ENCODE results near the gene HOXC5. TPM values are rescaled to one million over a fixed set of nuclear protein-coding genes. Genes with fewer than 3 reads are reported as not detected.

Gene HOXC5
- total RNA-seq, 2 experiments from 2014 or later: not detected

DNA sequence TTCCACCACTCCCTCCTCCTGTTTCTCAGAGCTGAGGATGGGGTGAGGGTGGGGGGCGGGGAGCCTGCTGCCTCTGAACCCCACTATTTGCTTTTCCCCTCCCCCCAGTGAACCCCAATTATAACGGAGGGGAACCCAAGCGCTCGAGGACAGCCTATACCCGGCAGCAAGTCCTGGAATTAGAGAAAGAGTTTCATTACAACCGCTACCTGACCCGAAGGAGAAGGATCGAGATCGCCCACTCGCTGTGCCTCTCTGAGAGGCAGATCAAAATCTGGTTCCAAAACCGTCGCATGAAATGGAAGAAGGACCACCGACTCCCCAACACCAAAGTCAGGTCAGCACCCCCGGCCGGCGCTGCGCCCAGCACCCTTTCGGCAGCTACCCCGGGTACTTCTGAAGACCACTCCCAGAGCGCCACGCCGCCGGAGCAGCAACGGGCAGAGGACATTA, 21.9 kb downstream of the HOXC5 start:
- intact Hi-C loops (cut with micrococcal nuclease; ENCODE audit: unreplicated experiment): no loop called here
- POLR2A ChIA-PET: interaction anchor here (0.6 to 3.2 kb wide), 8 partner anchors 11 to 270 kb away, joined by 3 to 32 read pairs (median 4); partner anchors contain the start of genes COPZ1 and SMUG1
- no peaks in the 10 kb centered on the region for H3K9me2 ChIP-seq (ENCODE audit: insufficient read depth, low read length)
- peaks cover 20% of the 10 kb centered on the region; the same call in 1 of the 2 replicates for H3K36me3 ChIP-seq (ENCODE audit: insufficient read depth, low read length)
- peak overlapping the region; percentile 85 for H3K4me3 ChIP-seq (ENCODE audit: low read depth, low read length, poor library complexity, severe bottlenecking)
- TF ChIP-seq EZH2phosphoT487 (IDR thresholded peaks at IDR 0.05; ENCODE audit: borderline replicate concordance, low read depth, low read length): no peak
- TF ChIP-seq, protein P1, sequence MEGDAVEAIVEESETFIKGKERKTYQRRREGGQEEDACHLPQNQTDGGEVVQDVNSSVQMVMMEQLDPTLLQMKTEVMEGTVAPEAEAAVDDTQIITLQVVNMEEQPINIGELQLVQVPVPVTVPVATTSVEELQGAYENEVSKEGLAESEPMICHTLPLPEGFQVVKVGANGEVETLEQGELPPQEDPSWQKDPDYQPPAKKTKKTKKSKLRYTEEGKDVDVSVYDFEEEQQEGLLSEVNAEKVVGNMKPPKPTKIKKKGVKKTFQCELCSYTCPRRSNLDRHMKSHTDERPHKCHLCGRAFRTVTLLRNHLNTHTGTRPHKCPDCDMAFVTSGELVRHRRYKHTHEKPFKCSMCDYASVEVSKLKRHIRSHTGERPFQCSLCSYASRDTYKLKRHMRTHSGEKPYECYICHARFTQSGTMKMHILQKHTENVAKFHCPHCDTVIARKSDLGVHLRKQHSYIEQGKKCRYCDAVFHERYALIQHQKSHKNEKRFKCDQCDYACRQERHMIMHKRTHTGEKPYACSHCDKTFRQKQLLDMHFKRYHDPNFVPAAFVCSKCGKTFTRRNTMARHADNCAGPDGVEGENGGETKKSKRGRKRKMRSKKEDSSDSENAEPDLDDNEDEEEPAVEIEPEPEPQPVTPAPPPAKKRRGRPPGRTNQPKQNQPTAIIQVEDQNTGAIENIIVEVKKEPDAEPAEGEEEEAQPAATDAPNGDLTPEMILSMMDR (conservative IDR thresholded peaks at IDR 0.05; ENCODE audit: low read length): no peak
- H2AFZ ChIP-seq (ENCODE audit: low read length): no peak overlapping the region
- H3K79me2 ChIP-seq (ENCODE audit: insufficient read depth, low read depth, low read length): peaks cover 21% of the 10 kb centered on the region
- CTCF ChIA-PET (ENCODE audit: unreplicated experiment): interaction anchor here (0.5 to 2.0 kb wide), 2 partner anchors 10 to 840 kb away, joined by 4 to 6 read pairs; no protein-coding TSS in a partner anchor
- peak overlapping the region; percentile 83 for H3K27ac ChIP-seq (ENCODE audit: low read depth, low read length, poor library complexity, severe bottlenecking)
- no TSS peak for BruUV-seq (replicated peaks)
- H3K4me2 ChIP-seq (ENCODE audit: low read length): peak overlapping the region; percentile 83
- H3K4me1 ChIP-seq (ENCODE audit: insufficient read depth, low read length, poor library complexity, severe bottlenecking): peaks cover 40% of the 10 kb centered on the region
- DNase-seq (ENCODE audit: low spot score): no peak
- H4K20me1 ChIP-seq (ENCODE audit: insufficient read depth, low read length): 0 out of 2 replicates have a peak, but pooled peaks cover 4% of the 10 kb centered on the region
- H3K9me3 ChIP-seq (ENCODE audit: low read length): no peaks in the 10 kb centered on the region

GRCh38 chr12:54055552-54055951, 22.7 kb downstream of the HOXC5 start:
- Histone ChIP-seq H3K9me3 (ENCODE audit: low read length) (no peaks in the 10 kb centered on the region), H3K27ac (ENCODE audit: low read depth, low read length, poor library complexity, severe bottlenecking) (no peak overlapping the region), H3K4me3 (ENCODE audit: low read depth, low read length, poor library complexity, severe bottlenecking) (peak overlapping the region; percentile 59), H3K4me1 (ENCODE audit: insufficient read depth, low read length, poor library complexity, severe bottlenecking) (peaks cover 40% of the 10 kb centered on the region), H3K9me2 (ENCODE audit: insufficient read depth, low read length) (no peaks in the 10 kb centered on the region), H3K4me2 (ENCODE audit: low read length) (peak overlapping the region; percentile 71), H4K20me1 (ENCODE audit: insufficient read depth, low read length) (0 out of 2 replicates have a peak, but pooled peaks cover 4% of the 10 kb centered on the region), H2AFZ (ENCODE audit: low read length) (no peak overlapping the region), H3K79me2 (ENCODE audit: insufficient read depth, low read depth, low read length) (peaks cover 21% of the 10 kb centered on the region), H3K36me3 (ENCODE audit: insufficient read depth, low read length) (peaks cover 20% of the 10 kb centered on the region; the same call in 1 of the 2 replicates)
- TF ChIP-seq, protein P1 (conservative IDR thresholded peaks at IDR 0.05; ENCODE audit: low read length): no peak
- no peak for TF ChIP-seq EZH2phosphoT487 (IDR thresholded peaks at IDR 0.05; ENCODE audit: borderline replicate concordance, low read depth, low read length)
- CTCF ChIA-PET (ENCODE audit: unreplicated experiment): interaction anchor here (0.6 kb wide), 1 partner anchor 153 kb away, joined by 14 read pairs; no protein-coding TSS in a partner anchor
- POLR2A ChIA-PET: interaction anchor here (0.6 to 1.6 kb wide), 5 partner anchors 21 to 1578 kb away, joined by 3 to 6 read pairs (median 5); partner anchors contain the start of gene SMUG1
- DNase-seq (ENCODE audit: low spot score): no peak
- BruUV-seq (replicated peaks): TSS peak; percentile 81
- intact Hi-C loops (cut with micrococcal nuclease; ENCODE audit: unreplicated experiment): no loop called here

- Histone ChIP-seq H3K4me3 (ENCODE audit: low read depth, low read length, poor library complexity, severe bottlenecking) (peak overlapping the region; percentile 59), H2AFZ (ENCODE audit: low read length) (no peak overlapping the region), H3K36me3 (ENCODE audit: insufficient read depth, low read length) (peaks cover 20% of the 10 kb centered on the region; the same call in 1 of the 2 replicates), H4K20me1 (ENCODE audit: insufficient read depth, low read length) (0 out of 2 replicates have a peak, but pooled peaks cover 4% of the 10 kb centered on the region), H3K79me2 (ENCODE audit: insufficient read depth, low read depth, low read length) (peaks cover 21% of the 10 kb centered on the region), H3K4me1 (ENCODE audit: insufficient read depth, low read length, poor library complexity, severe bottlenecking) (peaks cover 38% of the 10 kb centered on the region), H3K27ac (ENCODE audit: low read depth, low read length, poor library complexity, severe bottlenecking) (no peak overlapping the region), H3K9me2 (ENCODE audit: insufficient read depth, low read length) (no peaks in the 10 kb centered on the region), H3K9me3 (ENCODE audit: low read length) (no peaks in the 10 kb centered on the region), H3K4me2 (ENCODE audit: low read length) (peak overlapping the region; percentile 71)
- no TSS peak for BruUV-seq (replicated peaks)
- CTCF ChIA-PET (ENCODE audit: unreplicated experiment): no interaction called here
- intact Hi-C loops (cut with micrococcal nuclease; ENCODE audit: unreplicated experiment): no loop called here
- POLR2A ChIA-PET: interaction anchor here (0.6 to 1.6 kb wide), 6 partner anchors 13 to 162 kb away, joined by 3 to 6 read pairs (median 4); partner anchors contain the start of gene SMUG1
- no peak for DNase-seq (ENCODE audit: low spot score)
- TF ChIP-seq, protein P1 (conservative IDR thresholded peaks at IDR 0.05; ENCODE audit: low read length): no peak
- no peak for TF ChIP-seq EZH2phosphoT487 (IDR thresholded peaks at IDR 0.05; ENCODE audit: borderline replicate concordance, low read depth, low read length)
Observed at GRCh38 chr12:54056110-54056509, 23.3 kb downstream of the HOXC5 start.

Measured in OCI-LY7 (cell line).